NOMO-1 treated with dmso at 0.1 percent for 144 hours (cell line): ENCODE data around the gene SCN3A.

ENCODE experiments used
- DNase-seq: peaks from one replicate; lab custom pipeline; 2025; ENCODE audit not compliant: unreplicated experiment; lab: John Stamatoyannopoulos, UW

SCN3A gene

GRCh38 chr2:165192729-165193128, 11.1 kb downstream of the SCN3A start:
- no peak for DNase-seq

- DNase-seq = no peak
These were observed 12.6 kb downstream of the SCN3A start for GRCh38 chr2:165191096-165191728.

- no peak for DNase-seq
These were observed 18.2 kb downstream of the SCN3A start for GRCh38 chr2:165185633-165186032.

- DNase-seq = no peak
These were observed 21.8 kb downstream of the SCN3A start for GRCh38 chr2:165182029-165182428.

- no peak for DNase-seq
These were observed 27.1 kb downstream of the SCN3A start for GRCh38 chr2:165176780-165177179.

- no peak for DNase-seq
These were observed 30.6 kb downstream of the SCN3A start for GRCh38 chr2:165173215-165173614.

- no peak for DNase-seq
These were observed 39.6 kb downstream of the SCN3A start for GRCh38 chr2:165164201-165164600.

GRCh38 chr2:165163761-165164160, 40.1 kb downstream of the SCN3A start:
- no peak for DNase-seq

GRCh38 chr2:165162466-165162865, 41.4 kb downstream of the SCN3A start:
- no peak for DNase-seq

GRCh38 chr2:165161510-165161909, 42.3 kb downstream of the SCN3A start:
- no peak for DNase-seq

- no peak for DNase-seq
These were observed 46.7 kb downstream of the SCN3A start for GRCh38 chr2:165157160-165157559.

- DNase-seq = no peak
These were observed 48.7 kb downstream of the SCN3A start for GRCh38 chr2:165155152-165155551.

- DNase-seq = no peak
These were observed 54.4 kb downstream of the SCN3A start for GRCh38 chr2:165149439-165149838.

- DNase-seq = no peak
These were observed 56.4 kb downstream of the SCN3A start for GRCh38 chr2:165147186-165148045.

- DNase-seq = no peak
These were observed 59.5 kb downstream of the SCN3A start for GRCh38 chr2:165144315-165144714.

- DNase-seq = no peak
These were observed 62.1 kb downstream of the SCN3A start for GRCh38 chr2:165141601-165142354.

- DNase-seq = no peak
These were observed 77.6 kb downstream of the SCN3A start for GRCh38 chr2:165126244-165126643.

- no peak for DNase-seq
These were observed 81.3 kb downstream of the SCN3A start for GRCh38 chr2:165122521-165122920.

- no peak for DNase-seq
These were observed 82.9 kb downstream of the SCN3A start for GRCh38 chr2:165120740-165121467.

- no peak for DNase-seq
These were observed 88.6 kb downstream of the SCN3A start for GRCh38 chr2:165115258-165115657.

- DNase-seq = no peak
These were observed 89.4 kb downstream of the SCN3A start for GRCh38 chr2:165114346-165114939.
